Measurements from ENCODE around the gene KIF26B.

DNA sequence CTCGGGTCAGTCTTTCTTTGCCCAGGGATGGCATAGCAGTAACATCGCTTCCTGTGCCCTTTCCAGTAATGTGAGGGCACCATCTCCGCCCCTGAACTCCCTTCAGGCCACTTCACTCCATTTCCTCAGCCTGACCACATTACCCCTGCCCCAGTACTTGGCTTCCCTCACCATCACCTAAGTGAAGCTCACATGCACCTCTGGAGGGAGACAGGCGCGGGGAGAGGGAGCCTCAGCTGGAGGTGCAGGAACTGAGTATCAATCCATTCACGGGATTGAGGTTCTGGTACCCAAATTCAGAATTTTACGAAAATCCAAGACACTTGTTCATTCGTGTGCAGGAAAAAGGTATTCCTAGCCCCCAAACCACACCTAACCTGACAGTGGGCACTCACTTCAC, 540.4 kb downstream of the KIF26B start:
- TF ChIP-seq CTCF (IDR thresholded peaks at IDR 0.05) (no peak), POLR2A (IDR thresholded peaks at IDR 0.05) (no peak), POLR2AphosphoS5 (IDR thresholded peaks at IDR 0.05; ENCODE audit: insufficient read depth in 1 of 2, low read depth in 1 of 2) (no peak)
